H9 (cell line): ENCODE data around the gene FOXC2. TPM values are rescaled to one million over a fixed set of nuclear protein-coding genes. Genes with fewer than 3 reads are reported as not detected.

ENCODE experiments used
- DNase-seq: peaks from one replicate; pipeline ENCODE4 v3.0.0-alpha.2; 2017
- H2AFZ ChIP-seq: one replicate; pipeline ENCODE4 v1.6.1; 2013; ENCODE audit warnings: mild to moderate bottlenecking, low read length, control low read depth, moderate library complexity
- H2AK5ac ChIP-seq: 2 replicates; pipeline ENCODE4 v1.6.1; 2013; ENCODE audit warnings: low read length, control low read depth, mixed read lengths; ENCODE audit not compliant: insufficient read length
- H2BK120ac ChIP-seq: one replicate; pipeline ENCODE4 v1.6.1; 2013; ENCODE audit warnings: low read depth, mild to moderate bottlenecking, low read length, control low read depth, inconsistent platforms; ENCODE audit not compliant: poor library complexity, severe bottlenecking
- H2BK12ac ChIP-seq: 2 replicates; pipeline ENCODE4 v1.6.1; 2013; ENCODE audit warnings: low read length, control low read depth, mixed read lengths, low read depth; ENCODE audit not compliant: insufficient read length
- H2BK15ac ChIP-seq: 2 replicates; pipeline ENCODE4 v1.6.1; 2013; ENCODE audit warnings: low read depth, low read length, control low read depth
- H2BK20ac ChIP-seq: one replicate; pipeline ENCODE4 v1.6.1; 2013; ENCODE audit warnings: low read depth, mild to moderate bottlenecking, low read length, control low read depth, inconsistent platforms; ENCODE audit not compliant: poor library complexity, severe bottlenecking
- H2BK5ac ChIP-seq: 2 replicates; pipeline ENCODE4 v1.6.1; 2013; ENCODE audit warnings: low read length, control low read depth, mixed read lengths; ENCODE audit not compliant: insufficient read length
- H3K14ac ChIP-seq: 2 replicates; pipeline ENCODE4 v1.6.1; 2013; ENCODE audit warnings: low read length, control low read depth; ENCODE audit not compliant: insufficient read depth
- H3K18ac ChIP-seq: 2 replicates; pipeline ENCODE4 v1.6.1; 2013; ENCODE audit warnings: low read depth, mild to moderate bottlenecking, mixed read lengths, low read length, control low read depth; ENCODE audit not compliant: insufficient read length
- H3K23ac ChIP-seq: 2 replicates; pipeline ENCODE4 v1.6.1; 2013; ENCODE audit warnings: low read length, control low read depth, mixed read lengths, low read depth; ENCODE audit not compliant: insufficient read length
- H3K23me2 ChIP-seq: 2 replicates; pipeline ENCODE4 v1.6.1; 2013; ENCODE audit warnings: low read depth, mild to moderate bottlenecking, mixed read lengths, low read length, control low read depth; ENCODE audit not compliant: insufficient read length, poor library complexity, severe bottlenecking
- H3K27ac ChIP-seq: 2 replicates; pipeline ENCODE4 v1.5.1; 2013; ENCODE audit warnings: low read length, control low read depth, mixed read lengths, low read depth; ENCODE audit not compliant: insufficient read length
- H3K27me3 ChIP-seq: 2 replicates; pipeline ENCODE4 v1.6.1; 2013; ENCODE audit warnings: low read length, control low read depth, inconsistent platforms; ENCODE audit not compliant: insufficient read depth
- H3K4ac ChIP-seq: 2 replicates; pipeline ENCODE4 v1.6.1; 2013; ENCODE audit warnings: low read depth, mild to moderate bottlenecking, control low read depth, inconsistent platforms, low read length, moderate library complexity
- H3K4me1 ChIP-seq: 2 replicates; pipeline ENCODE4 v1.6.1; 2013; ENCODE audit warnings: low read length, control low read depth, inconsistent platforms; ENCODE audit not compliant: insufficient read depth
- H3K4me2 ChIP-seq: 2 replicates; pipeline ENCODE4 v1.6.1; 2013; ENCODE audit warnings: low read length, control low read depth, mixed read lengths; ENCODE audit not compliant: insufficient read length, insufficient read depth
- H3K56ac ChIP-seq: 2 replicates; pipeline ENCODE4 v1.6.1; 2013; ENCODE audit warnings: low read depth, mild to moderate bottlenecking, mixed read lengths, low read length, control low read depth; ENCODE audit not compliant: insufficient read length
- H3K79me1 ChIP-seq: 2 replicates; pipeline ENCODE4 v1.6.1; 2013; ENCODE audit warnings: low read depth, mild to moderate bottlenecking, moderate library complexity, low read length, control low read depth, inconsistent platforms; ENCODE audit not compliant: insufficient read depth, poor library complexity, severe bottlenecking
- H3K79me2 ChIP-seq: 2 replicates; pipeline ENCODE4 v1.6.1; 2013; ENCODE audit warnings: low read length, control low read depth, inconsistent platforms; ENCODE audit not compliant: insufficient read depth
- H3K9ac ChIP-seq: 2 replicates; pipeline ENCODE4 v1.6.1; 2013; ENCODE audit warnings: low read length, control low read depth, mixed read lengths; ENCODE audit not compliant: insufficient read length; ENCODE audit errors: extremely low read depth
- H3K9me3 ChIP-seq: one replicate; pipeline ENCODE4 v1.6.1; 2013; ENCODE audit warnings: low read depth, low read length, inconsistent platforms; ENCODE audit not compliant: control insufficient read depth
- H3T11ph ChIP-seq: one replicate; pipeline ENCODE4 v1.6.1; 2013; ENCODE audit warnings: mild to moderate bottlenecking, low read length, control low read depth, inconsistent platforms
- H4K20me1 ChIP-seq: one replicate; pipeline ENCODE4 v1.6.1; 2013; ENCODE audit not compliant: control insufficient read depth, insufficient read length, insufficient read depth
- H4K5ac ChIP-seq: 2 replicates; pipeline ENCODE4 v1.6.1; 2013; ENCODE audit warnings: low read depth, mild to moderate bottlenecking, mixed read lengths, low read length, control low read depth; ENCODE audit not compliant: insufficient read length
- H4K8ac ChIP-seq: replicated peaks from 2 replicates; pipeline ENCODE4 v1.6.1; 2013; ENCODE audit warnings: low read length, control low read depth, mixed read lengths, low read depth; ENCODE audit not compliant: insufficient read length
- H4K91ac ChIP-seq: 2 replicates; pipeline ENCODE4 v1.6.1; 2013; ENCODE audit warnings: low read depth, mild to moderate bottlenecking, moderate library complexity, mixed read lengths, low read length, control low read depth; ENCODE audit not compliant: insufficient read length
- H3K27ac Mint-ChIP-seq, 3 experiments: 2 replicates in 2 of 3; 3 replicates in 1 of 3; pipeline ENCODE4 v1.8.0; 2020 to 2021; ENCODE audit warnings: mixed read lengths in 3 of 3, mild to moderate bottlenecking in 1 of 3, moderate library complexity in 1 of 3
- H3K27me3 Mint-ChIP-seq: 2 replicates; pipeline ENCODE4 v1.8.0; 2021; ENCODE audit warnings: low read depth, mild to moderate bottlenecking, moderate library complexity, mixed read lengths
- H3K36me3 Mint-ChIP-seq, 3 experiments: 2 replicates in 2 of 3; 3 replicates in 1 of 3; pipeline ENCODE4 v1.8.0; 2020 to 2021; ENCODE audit warnings: low read depth in 3 of 3, mixed read lengths in 3 of 3; ENCODE audit not compliant: insufficient read depth in 1 of 3
- H3K4me1 Mint-ChIP-seq, 2 experiments: 2 replicates each; pipeline ENCODE4 v1.8.0; 2020; ENCODE audit warnings: mixed read lengths in 2 of 2
- H3K4me3 Mint-ChIP-seq, 2 experiments: 2 replicates in 1 of 2; 3 replicates in 1 of 2; pipeline ENCODE4 v1.8.0; 2020 to 2021; ENCODE audit warnings: mild to moderate bottlenecking in 2 of 2, mixed read lengths in 2 of 2, moderate library complexity in 1 of 2
- H3K9me3 Mint-ChIP-seq, 2 experiments: 2 replicates in 1 of 2; 3 replicates in 1 of 2; pipeline ENCODE4 v1.8.0; 2020; ENCODE audit warnings: mild to moderate bottlenecking in 2 of 2, mixed read lengths in 2 of 2, moderate library complexity in 1 of 2
- CTCF ChIP-seq: fragments of 200-600 bp; sonication (generic); conservative IDR thresholded peaks from 3 replicates; pipeline ENCODE4 v1.8.0; 2021; ENCODE audit warnings: antibody characterized with exemption, mild to moderate bottlenecking
- WGBS: extraction: QIAGEN DNeasy Blood & Tissue Kit; methylation state at CpG from one replicate; pipeline ENCODE4 v1.1.7; 2013; ENCODE audit warnings: missing lambda C conversion rate, low lambda C conversion rate, mixed read lengths; ENCODE audit not compliant: insufficient read length; ENCODE audit errors: extremely low coverage; 5-methylcytosine and 5-hydroxymethylcytosine counted together
- total RNA-seq: library from RNA; stranded (reverse); gene quantifications from 2 replicates; pipeline ENCODE4 v1.2.1, GENCODE V29; 2021

The FOXC2 gene
- total RNA-seq, 1 experiment from 2014 or later = not detected

GRCh38 chr16:86547286-86547685 lies 19.3 kb upstream of the FOXC2 start:
- Histone ChIP-seq H3K23me2 (no peaks in the 10 kb centered on the region), H3K56ac (no peak overlapping the region), H2AFZ (no peak overlapping the region), H3K18ac (no peak overlapping the region), H3K4me1 (no peaks in the 10 kb centered on the region), H3K4me2 (no peak overlapping the region), H2BK120ac (no peak overlapping the region), H2BK12ac (no peak overlapping the region), H3K9me3 (no peaks in the 10 kb centered on the region), H4K8ac (no peak overlapping the region), H3K27ac (no peak overlapping the region), H2BK15ac (no peak overlapping the region), H4K91ac (no peak overlapping the region), H2BK20ac (no peak overlapping the region), H3K14ac (no peak overlapping the region), H2BK5ac (no peak overlapping the region), H3K9ac (no peak overlapping the region), H3K79me1 (no peaks in the 10 kb centered on the region), H4K5ac (no peak overlapping the region), H4K20me1 (no peaks in the 10 kb centered on the region), H3K4ac (no peak overlapping the region), H2AK5ac (no peak overlapping the region), H3K27me3 (no peaks in the 10 kb centered on the region), H3T11ph (no peak overlapping the region), H3K23ac (no peak overlapping the region), H3K79me2 (no peaks in the 10 kb centered on the region)
- H3K27me3 Mint-ChIP-seq = peaks cover 6% of the 10 kb centered on the region
- no peak overlapping the region for H3K4me3 Mint-ChIP-seq
- H3K36me3 Mint-ChIP-seq = no peaks in the 10 kb centered on the region; a peak in 2 of 7 replicates
- H3K9me3 Mint-ChIP-seq = no peaks in the 10 kb centered on the region
- H3K4me1 Mint-ChIP-seq = no peaks in the 10 kb centered on the region
- no peak for DNase-seq
- no peak overlapping the region for H3K27ac Mint-ChIP-seq
- no CpG with 5 or more reads among the region's 11 CpGs for WGBS
- TF ChIP-seq CTCF = no peak
